ENCODE measurements around the gene TMEM184A.

Gene TMEM184A

GRCh38 chr7:1501487-1502270 lies 54.3 kb downstream of the TMEM184A start:
- no peak for DNase-seq (ENCODE audit: low read depth)

DNA sequence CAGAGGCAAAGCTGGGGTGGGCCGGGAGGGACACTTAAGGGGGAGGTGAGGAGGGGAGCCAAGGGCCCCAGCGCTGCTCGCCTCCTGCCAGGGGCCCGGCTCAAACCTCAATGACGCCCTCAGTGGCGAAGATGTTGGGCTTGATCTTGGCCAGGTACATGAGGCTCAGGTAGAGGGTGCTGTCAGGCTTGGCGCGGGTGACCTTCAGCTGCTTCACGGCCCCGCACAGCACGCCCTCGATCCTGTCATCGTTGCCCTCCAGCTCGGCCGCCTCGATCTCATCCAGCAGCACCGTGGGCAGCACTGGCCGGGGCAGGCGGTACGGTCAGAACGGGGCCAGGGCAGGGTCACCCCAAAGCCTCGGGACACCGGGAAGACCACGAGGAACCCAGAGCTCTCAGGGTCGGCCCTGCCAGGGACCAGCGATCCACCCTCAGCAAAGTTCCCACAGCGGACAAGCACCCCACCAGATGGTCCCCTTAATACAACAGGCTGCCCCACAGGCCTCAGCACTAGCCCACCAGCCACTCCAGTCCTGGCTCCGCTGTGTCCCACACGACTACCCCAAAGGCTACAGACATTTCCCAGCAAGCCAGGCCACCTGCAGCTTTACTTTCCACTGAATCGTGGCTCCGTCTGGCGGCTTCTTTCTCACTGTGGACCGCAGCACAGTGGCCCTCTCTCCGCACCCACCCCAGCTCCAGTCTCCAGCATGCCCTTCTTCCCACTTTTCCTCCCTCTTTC lies 55.8 kb downstream of the TMEM184A start:
- no peak for DNase-seq (ENCODE audit: low read depth)

GRCh38 chr7:1499367-1500029 lies 56.5 kb downstream of the TMEM184A start:
- DNase-seq (ENCODE audit: low read depth) = no peak

DNA sequence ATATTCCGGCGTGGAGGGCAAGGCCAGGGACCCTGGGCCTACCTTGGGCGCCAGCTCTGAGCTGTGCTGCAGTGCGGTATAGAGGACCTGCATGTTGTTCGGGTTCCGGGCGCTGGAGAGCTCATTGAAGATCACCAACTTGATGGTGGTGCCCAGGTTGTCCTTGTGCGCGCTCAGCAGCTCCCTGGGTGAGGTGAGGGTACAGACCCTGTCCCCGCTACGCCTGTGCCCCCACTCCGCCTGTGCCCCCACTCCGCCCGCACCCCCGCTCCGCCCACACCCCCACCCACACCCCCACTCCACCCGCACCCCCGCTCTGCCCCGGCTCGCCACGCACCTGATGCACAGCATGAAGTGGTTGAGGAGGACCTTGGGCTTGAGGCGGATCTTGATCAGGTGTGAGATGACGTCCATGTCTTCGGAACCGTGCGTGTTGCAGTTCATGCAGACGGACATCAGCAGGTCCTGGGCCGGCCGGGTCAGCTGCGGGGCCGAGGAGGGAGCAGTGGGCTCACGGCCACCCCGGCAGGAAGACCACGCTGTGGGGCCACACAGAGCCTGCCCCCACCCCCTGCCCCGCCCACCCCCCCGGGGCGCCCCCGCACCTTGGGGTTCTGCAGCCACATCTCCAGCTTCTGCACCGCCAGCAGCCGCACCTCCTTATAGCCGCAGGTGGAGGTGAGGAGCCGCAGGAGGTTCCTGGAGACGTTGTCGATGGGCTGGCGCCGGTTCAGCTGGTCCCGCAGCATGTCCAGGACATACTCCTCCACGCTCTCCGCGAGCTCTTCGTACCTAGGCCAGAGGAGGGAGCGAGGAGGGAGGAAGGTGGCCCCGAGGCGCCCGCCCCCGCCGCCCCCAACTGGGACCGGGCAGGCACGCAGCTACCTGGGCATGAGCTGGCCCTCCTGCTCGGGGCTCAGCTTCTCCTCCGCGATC lies 57.4 kb downstream of the TMEM184A start:
- no peak for DNase-seq (ENCODE audit: low read depth)

GRCh38 chr7:1497293-1497927 lies 58.6 kb downstream of the TMEM184A start:
- DNase-seq (ENCODE audit: low read depth) = no peak

- no peak for DNase-seq (ENCODE audit: low read depth)
These were observed 59.3 kb downstream of the TMEM184A start for GRCh38 chr7:1496531-1497292.

DNA sequence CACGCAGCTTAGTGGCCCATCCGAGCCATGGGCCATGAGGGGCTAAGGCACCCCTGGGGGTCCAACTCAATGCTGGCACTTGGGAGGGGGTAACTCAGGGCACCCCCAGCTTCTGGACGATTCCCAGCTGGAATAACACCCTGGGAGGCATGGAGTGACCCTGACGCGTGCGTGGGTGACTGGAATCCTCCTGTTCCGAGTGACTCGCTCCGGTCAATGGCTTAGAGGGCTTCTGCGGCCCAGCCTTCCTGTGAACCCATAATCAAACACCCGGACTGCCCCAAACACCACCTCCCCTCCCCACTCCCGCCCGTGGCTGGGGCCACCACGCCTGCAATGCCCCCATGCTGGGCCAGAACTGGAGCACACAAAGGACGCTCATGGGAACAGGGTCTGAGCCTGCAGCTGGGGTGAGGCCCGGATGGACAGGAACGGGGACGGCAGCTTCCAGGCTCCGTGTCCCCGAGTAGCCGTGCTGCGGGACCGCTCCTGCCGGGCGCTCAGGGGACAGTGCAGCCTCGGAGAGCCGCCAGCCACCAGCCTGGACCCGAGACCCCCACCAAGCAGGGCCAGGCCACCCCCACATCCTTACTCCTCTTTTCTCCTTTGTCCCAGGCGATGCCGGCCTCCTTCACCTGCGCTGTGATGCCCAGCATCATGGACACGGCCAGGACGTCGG lies 60.3 kb downstream of the TMEM184A start:
- DNase-seq (ENCODE audit: low read depth) = no peak

- no peak for DNase-seq (ENCODE audit: low read depth)
These were observed 61.0 kb downstream of the TMEM184A start for GRCh38 chr7:1494866-1495563.

GRCh38 chr7:1494447-1494846 lies 61.6 kb downstream of the TMEM184A start:
- DNase-seq (ENCODE audit: low read depth) = no peak

DNA sequence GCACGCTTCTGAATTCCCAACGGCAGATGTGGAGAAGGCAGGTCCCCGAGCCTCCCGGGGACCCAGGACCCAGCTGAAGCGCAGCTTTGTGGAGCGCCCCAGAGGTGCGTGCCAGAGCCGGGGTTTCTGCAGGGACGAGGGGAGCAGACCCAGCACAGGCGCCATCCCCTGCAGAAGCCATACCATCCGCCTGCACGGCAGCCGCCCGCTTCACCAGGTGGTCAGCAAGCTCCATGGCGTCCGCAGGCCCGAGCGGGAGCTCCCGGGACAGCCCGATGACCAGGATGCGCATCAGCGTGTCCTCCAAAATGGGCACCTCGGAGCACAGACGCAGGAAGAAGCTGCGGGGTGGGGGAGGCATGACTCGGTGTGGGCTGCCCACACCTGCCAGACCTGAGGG lies 62.4 kb downstream of the TMEM184A start:
- no peak for DNase-seq (ENCODE audit: low read depth)

DNA sequence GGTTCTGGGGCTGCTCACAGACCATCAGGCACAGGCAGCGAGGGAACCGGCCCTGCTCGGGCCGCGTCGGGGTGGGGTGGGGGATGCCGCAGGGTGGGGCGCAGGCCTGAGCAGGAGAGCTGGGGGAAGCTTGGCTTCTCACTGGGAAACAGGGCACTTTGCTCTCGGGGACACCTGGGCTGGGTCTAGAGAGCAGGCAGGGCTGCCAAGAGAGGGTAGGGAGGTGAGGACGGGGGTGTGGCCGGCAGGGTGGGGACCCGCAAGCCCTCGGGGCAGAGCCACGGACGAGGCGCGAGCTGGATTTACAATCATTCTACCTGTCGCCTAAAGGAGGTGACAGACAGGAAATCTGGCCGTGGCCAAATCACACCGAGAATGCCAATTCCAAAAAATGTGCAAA lies 62.9 kb downstream of the TMEM184A start:
- DNase-seq (ENCODE audit: low read depth) = no peak

- DNase-seq (ENCODE audit: low read depth) = no peak
These were observed 63.4 kb downstream of the TMEM184A start for GRCh38 chr7:1492640-1493039.
